Testis (tissue), 3 donors: ENCODE data around the gene CDH4. TPM values are rescaled to one million over a fixed set of nuclear protein-coding genes. Genes with fewer than 3 reads are reported as not detected.

ENCODE experiments used
- DNase-seq: peaks from one replicate; pipeline ENCODE4 v3.0.0-alpha.2; 2019
- H3K27ac ChIP-seq, 2 donors: fragments of 200-600 bp; sonication (generic); one replicate each; pipeline ENCODE4 v1.5.1; 2019
- H3K27me3 ChIP-seq: fragments of 200-600 bp; sonication (generic); one replicate; pipeline ENCODE4 v1.5.1; 2019
- H3K36me3 ChIP-seq: fragments of 200-600 bp; sonication (generic); one replicate; pipeline ENCODE4 v1.5.1; 2017; ENCODE audit warnings: low read depth; ENCODE audit errors: missing control alignments
- H3K4me1 ChIP-seq: fragments of 200-600 bp; sonication (generic); one replicate; pipeline ENCODE4 v1.5.1; 2019
- H3K4me3 ChIP-seq, 2 donors: fragments of 200-600 bp; sonication (generic); one replicate each; pipeline ENCODE4 v1.5.1; 2017 to 2019
- H3K9me3 ChIP-seq: fragments of 200-600 bp; sonication (generic); one replicate; pipeline ENCODE4 v1.5.1; 2017
- CTCF ChIP-seq, 3 experiments: fragments of 450-650 bp in 2 of 3; fragments of 200-600 bp in 1 of 3; sonication (generic) in 1 of 3; IDR thresholded peaks; one replicate each; pipeline ENCODE4 v1.5.1; 2016 to 2019; ENCODE audit warnings: antibody characterized with exemption in 3 of 3, mild to moderate bottlenecking in 2 of 3, moderate library complexity in 1 of 3
- POLR2A ChIP-seq: fragments of 450-650 bp; IDR thresholded peaks from one replicate; pipeline ENCODE4 v1.6.1; 2017; ENCODE audit warnings: antibody characterized with exemption, mild to moderate bottlenecking, moderate library complexity
- WGBS, 2 donors: methylation state at CpG; one replicate each; pipeline ENCODE4 v1.1.5; 2018; 5-methylcytosine and 5-hydroxymethylcytosine counted together
- intact Hi-C: fragments of 100-400 bp; cut with DNase I; formaldehyde crosslinking; loops from one replicate; pipeline ENCODE4 v1.15.1; 2023; ENCODE audit warnings: low total_unique reads
- polyA plus RNA-seq: library from polyadenylated mRNA; stranded (reverse); fragments of 350-450 nt; fragmentation: Illumina TruSeq; extraction: RNeasy Lipid Tissue Mini Kit (QIAGEN cat#74804); gene quantifications from one replicate; pipeline ENCODE4 v1.2.3, GENCODE V29; 2014; ENCODE audit warnings: low read depth, low replicate concordance; ENCODE audit not compliant: insufficient read depth
- total RNA-seq, 2 donors: library from RNA; depleted of rRNA; stranded (reverse); fragments of >200 nt; gene quantifications; one replicate each; pipeline ENCODE4 v1.2.3, GENCODE V29; 2016

CDH4 gene
- total and polyA plus RNA-seq, 3 donors from 2014 or later, result 1.4 to 3.3 (median 1.9) TPM

- DNase-seq, result no peak
- no peaks in the 10 kb centered on the region for H3K36me3 ChIP-seq
- H3K9me3 ChIP-seq, result no peaks in the 10 kb centered on the region
- no peaks in the 10 kb centered on the region for H3K27me3 ChIP-seq
- H3K4me1 ChIP-seq, result no peaks in the 10 kb centered on the region
- intact Hi-C loops, result no loop called here
- TF ChIP-seq CTCF (IDR thresholded peaks at IDR 0.05), result no peak
- TF ChIP-seq POLR2A, result no peak
- no peak overlapping the region for H3K27ac ChIP-seq
- H3K4me3 ChIP-seq, result no peak overlapping the region
- WGBS, 2 donors, result 67 to 71% methylated on average over 13 of the region's 13 CpGs
These were observed 635.6 kb downstream of the CDH4 start for GRCh38 chr20:61887596-61888093.

- Histone ChIP-seq H3K27ac (no peak overlapping the region), H3K4me1 (no peaks in the 10 kb centered on the region), H3K36me3 (no peaks in the 10 kb centered on the region), H3K27me3 (no peaks in the 10 kb centered on the region), H3K9me3 (no peaks in the 10 kb centered on the region), H3K4me3 (no peak overlapping the region)
- 85 to 94% methylated on average over 10 to 19 of the region's 19 CpGs for WGBS, 2 donors
- DNase-seq, result no peak
- intact Hi-C loops, result no loop called here
- TF ChIP-seq CTCF (IDR thresholded peaks at IDR 0.05) (no peak), POLR2A (no peak)
These were observed 636.2 kb downstream of the CDH4 start for GRCh38 chr20:61888101-61888865.

DNA sequence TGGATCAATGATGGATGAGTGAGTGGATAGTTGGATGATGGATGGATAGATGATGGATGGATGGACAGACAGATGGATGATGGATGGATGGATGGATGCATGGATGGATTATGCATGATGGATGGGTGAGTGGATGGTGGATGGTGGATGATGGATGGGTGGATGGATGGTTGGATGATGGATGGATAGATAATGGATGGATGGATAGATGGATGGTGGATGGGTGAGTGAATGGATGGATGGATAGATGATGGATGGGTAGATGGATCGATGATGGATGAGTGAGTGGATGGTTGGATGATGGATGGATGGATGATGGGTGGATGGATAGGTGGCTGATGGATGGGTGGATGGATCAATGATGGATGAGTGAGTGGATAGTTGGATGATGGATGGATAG lies 637.6 kb downstream of the CDH4 start:
- H3K27me3 ChIP-seq, result no peaks in the 10 kb centered on the region
- no peak overlapping the region for H3K4me3 ChIP-seq
- intact Hi-C loops, result no loop called here
- H3K4me1 ChIP-seq, result no peaks in the 10 kb centered on the region
- DNase-seq, result no peak
- 91 to 92% methylated on average over 1 of the region's 1 CpG for WGBS, 2 donors
- TF ChIP-seq POLR2A (no peak), CTCF (IDR thresholded peaks at IDR 0.05) (no peak)
- H3K9me3 ChIP-seq, result no peaks in the 10 kb centered on the region
- H3K36me3 ChIP-seq, result no peaks in the 10 kb centered on the region
- no peak overlapping the region for H3K27ac ChIP-seq

DNA sequence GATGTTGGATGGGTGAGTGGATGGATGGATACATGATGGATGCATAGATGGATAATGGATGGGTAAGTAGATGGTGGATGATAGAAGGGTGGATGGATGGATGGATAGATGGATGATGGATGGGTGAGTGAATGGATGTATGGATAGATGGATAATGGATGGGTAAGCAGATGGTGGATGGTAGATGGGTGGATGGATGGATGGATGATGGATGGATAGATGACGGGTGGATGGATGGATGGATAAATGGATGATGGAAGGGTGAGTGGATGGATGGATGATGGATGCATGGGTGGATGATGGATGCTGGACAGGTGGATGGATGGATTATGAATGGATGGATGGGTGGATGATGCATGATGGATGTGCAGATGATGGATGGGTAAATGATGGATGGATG lies 638.1 kb downstream of the CDH4 start:
- intact Hi-C loops, result no loop called here
- H3K27me3 ChIP-seq, result no peaks in the 10 kb centered on the region
- H3K4me1 ChIP-seq, result no peaks in the 10 kb centered on the region
- 0 to 3% methylated on average over 1 of the region's 1 CpG for WGBS, 2 donors
- H3K27ac ChIP-seq, result no peak overlapping the region
- H3K36me3 ChIP-seq, result no peaks in the 10 kb centered on the region
- DNase-seq, result no peak
- TF ChIP-seq CTCF (IDR thresholded peaks at IDR 0.05) (no peak), POLR2A (no peak)
- no peak overlapping the region for H3K4me3 ChIP-seq
- H3K9me3 ChIP-seq, result no peaks in the 10 kb centered on the region

GRCh38 chr20:61891476-61891875 lies 639.4 kb downstream of the CDH4 start:
- Histone ChIP-seq H3K4me1 (no peaks in the 10 kb centered on the region), H3K27ac (no peak overlapping the region), H3K27me3 (no peaks in the 10 kb centered on the region), H3K9me3 (no peaks in the 10 kb centered on the region), H3K36me3 (no peaks in the 10 kb centered on the region), H3K4me3 (no peak overlapping the region)
- intact Hi-C loops, result no loop called here
- TF ChIP-seq POLR2A (no peak), CTCF (IDR thresholded peaks at IDR 0.05) (no peak)
- no peak for DNase-seq
- 67 to 93% methylated on average over 3 to 6 of the region's 6 CpGs for WGBS, 2 donors
